Progenitor cell of endocrine pancreas (in vitro differentiated cells): Measurements from ENCODE around the gene EHD3. TPM values are rescaled to one million over a fixed set of nuclear protein-coding genes. Genes with fewer than 3 reads are reported as not detected.

ENCODE experiments used
- DNase-seq: peaks from one replicate; pipeline ENCODE4 v3.0.0; 2021; ENCODE audit warnings: low spot score; ENCODE audit not compliant: unreplicated experiment
- H3K27ac Mint-ChIP-seq: 2 replicates; pipeline ENCODE4 v1.8.0; 2021; ENCODE audit warnings: mild to moderate bottlenecking, moderate library complexity, mixed read lengths
- H3K27me3 Mint-ChIP-seq: 2 replicates; pipeline ENCODE4 v1.8.0; 2021; ENCODE audit warnings: mixed read lengths
- H3K36me3 Mint-ChIP-seq: 2 replicates; pipeline ENCODE4 v1.8.0; 2022; ENCODE audit warnings: mixed read lengths; ENCODE audit not compliant: insufficient read depth
- H3K4me1 Mint-ChIP-seq: 2 replicates; pipeline ENCODE4 v1.8.0; 2021; ENCODE audit warnings: low read depth, mixed read lengths
- H3K4me3 Mint-ChIP-seq: 2 replicates; pipeline ENCODE4 v1.8.0; 2021; ENCODE audit warnings: low read depth, mild to moderate bottlenecking, moderate library complexity, mixed read lengths
- H3K9me3 Mint-ChIP-seq: 2 replicates; pipeline ENCODE4 v1.8.0; 2021; ENCODE audit warnings: low read depth, mixed read lengths
- total RNA-seq: library from RNA; stranded (reverse); gene quantifications from 2 replicates; pipeline ENCODE4 v1.2.1, GENCODE V29; 2021
- TF ChIP-seq, protein P1 (sequence below): fragments of 200-600 bp; sonication (generic); IDR thresholded peaks from one replicate; pipeline ENCODE4 v1.5.0; 2021; ENCODE audit warnings: antibody characterized with exemption, mild to moderate bottlenecking; ENCODE audit not compliant: unreplicated experiment

EHD3 gene
- total RNA-seq, 1 donor from 2014 or later, result 7.0 TPM

DNA sequence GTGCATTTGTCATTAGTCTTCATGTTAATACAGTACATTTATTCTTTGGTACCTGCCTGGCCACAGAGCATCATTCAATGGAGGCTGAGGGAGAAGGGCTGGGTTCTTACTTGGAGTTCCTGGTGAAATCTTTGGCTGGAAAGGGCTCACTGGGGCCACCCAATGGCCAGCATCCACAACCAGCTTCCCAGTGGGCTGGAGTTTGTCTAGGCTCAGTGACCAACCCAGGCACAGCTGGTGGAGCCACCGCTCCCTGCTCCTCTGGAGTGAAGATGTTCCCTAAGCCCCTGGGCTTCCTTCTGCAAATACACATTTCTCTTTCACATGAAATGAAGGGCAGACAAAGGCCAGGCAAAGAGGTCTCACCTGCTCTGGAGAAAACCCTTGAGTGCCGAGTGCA is 34.4 kb downstream of the EHD3 start:
- Mint-ChIP-seq H3K4me1 (no peaks in the 10 kb centered on the region), H3K36me3 (peaks cover 1% of the 10 kb centered on the region), H3K9me3 (no peaks in the 10 kb centered on the region), H3K4me3 (no peak overlapping the region), H3K27ac (no peak overlapping the region), H3K27me3 (no peaks in the 10 kb centered on the region)
- DNase-seq, result no peak
- TF ChIP-seq, protein P1, sequence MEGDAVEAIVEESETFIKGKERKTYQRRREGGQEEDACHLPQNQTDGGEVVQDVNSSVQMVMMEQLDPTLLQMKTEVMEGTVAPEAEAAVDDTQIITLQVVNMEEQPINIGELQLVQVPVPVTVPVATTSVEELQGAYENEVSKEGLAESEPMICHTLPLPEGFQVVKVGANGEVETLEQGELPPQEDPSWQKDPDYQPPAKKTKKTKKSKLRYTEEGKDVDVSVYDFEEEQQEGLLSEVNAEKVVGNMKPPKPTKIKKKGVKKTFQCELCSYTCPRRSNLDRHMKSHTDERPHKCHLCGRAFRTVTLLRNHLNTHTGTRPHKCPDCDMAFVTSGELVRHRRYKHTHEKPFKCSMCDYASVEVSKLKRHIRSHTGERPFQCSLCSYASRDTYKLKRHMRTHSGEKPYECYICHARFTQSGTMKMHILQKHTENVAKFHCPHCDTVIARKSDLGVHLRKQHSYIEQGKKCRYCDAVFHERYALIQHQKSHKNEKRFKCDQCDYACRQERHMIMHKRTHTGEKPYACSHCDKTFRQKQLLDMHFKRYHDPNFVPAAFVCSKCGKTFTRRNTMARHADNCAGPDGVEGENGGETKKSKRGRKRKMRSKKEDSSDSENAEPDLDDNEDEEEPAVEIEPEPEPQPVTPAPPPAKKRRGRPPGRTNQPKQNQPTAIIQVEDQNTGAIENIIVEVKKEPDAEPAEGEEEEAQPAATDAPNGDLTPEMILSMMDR, result no peak

DNA sequence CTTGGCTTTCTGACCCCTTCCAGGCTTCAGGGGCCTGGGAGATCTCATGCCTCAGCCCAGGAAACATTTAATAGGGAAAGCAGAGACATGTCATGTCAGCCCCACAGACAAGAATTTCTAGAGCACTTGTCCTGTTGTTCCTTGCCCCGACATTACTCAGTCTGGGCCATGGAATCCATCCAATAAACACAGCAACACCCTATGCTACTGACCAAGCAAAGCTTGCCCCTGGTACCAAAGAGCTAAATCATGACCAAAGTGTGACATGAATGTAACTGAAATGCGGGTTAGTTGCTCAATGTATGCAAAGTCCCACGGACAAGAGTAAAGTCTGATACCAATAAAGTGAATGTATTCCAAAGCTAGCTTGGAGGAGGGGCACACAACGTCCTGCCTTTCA is 35.1 kb downstream of the EHD3 start:
- no peak overlapping the region for H3K4me3 Mint-ChIP-seq
- TF ChIP-seq, protein P1, result no peak
- no peaks in the 10 kb centered on the region for H3K4me1 Mint-ChIP-seq
- no peaks in the 10 kb centered on the region for H3K9me3 Mint-ChIP-seq
- H3K36me3 Mint-ChIP-seq, result peaks cover 1% of the 10 kb centered on the region
- H3K27ac Mint-ChIP-seq, result no peak overlapping the region
- H3K27me3 Mint-ChIP-seq, result no peaks in the 10 kb centered on the region
- DNase-seq, result no peak

DNA sequence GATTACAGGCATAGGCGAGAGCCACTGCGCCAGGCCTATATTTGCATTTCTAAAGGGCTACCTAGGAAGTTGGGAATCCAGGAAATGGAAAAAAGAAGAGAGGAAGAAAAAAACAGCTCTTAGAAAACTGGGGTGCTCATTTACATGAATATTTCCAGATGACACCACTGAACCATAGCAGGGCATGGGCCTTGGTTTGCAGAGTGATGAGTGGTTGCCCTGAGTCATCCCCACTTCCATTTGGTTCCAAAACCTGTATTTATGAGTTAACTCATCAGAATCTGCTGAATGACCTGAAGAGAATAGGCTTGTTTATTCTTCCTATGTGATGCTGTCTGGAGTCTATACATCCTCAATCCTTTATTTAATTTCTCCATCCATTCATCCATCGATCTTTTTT is 36.2 kb downstream of the EHD3 start:
- H3K27ac Mint-ChIP-seq, result no peak overlapping the region
- no peak for DNase-seq
- TF ChIP-seq, protein P1, result no peak
- H3K27me3 Mint-ChIP-seq, result peaks cover 5% of the 10 kb centered on the region
- no peaks in the 10 kb centered on the region for H3K4me1 Mint-ChIP-seq
- no peak overlapping the region for H3K4me3 Mint-ChIP-seq
- H3K9me3 Mint-ChIP-seq, result no peaks in the 10 kb centered on the region
- H3K36me3 Mint-ChIP-seq, result peaks cover 1% of the 10 kb centered on the region

DNA sequence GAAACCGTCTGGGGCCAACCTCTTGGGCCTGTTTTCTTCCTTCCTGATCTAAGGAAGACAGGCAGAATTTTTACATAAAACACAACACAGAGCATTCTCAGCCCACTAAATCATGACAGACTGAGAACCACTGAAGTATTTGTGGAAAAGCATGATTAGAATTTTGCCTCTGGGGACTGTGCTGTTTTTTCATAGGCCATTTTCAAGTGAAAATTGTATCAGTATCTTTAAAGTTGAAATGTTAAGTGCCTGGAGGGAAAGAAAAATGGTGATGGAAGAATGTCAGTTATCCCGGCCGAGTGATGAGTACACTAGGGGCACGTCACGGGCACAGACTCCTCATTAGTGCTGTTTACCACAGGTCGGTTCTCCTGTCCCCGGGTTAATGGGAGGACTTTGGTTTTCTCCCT is 36.9 kb downstream of the EHD3 start:
- TF ChIP-seq, protein P1, result no peak
- DNase-seq, result no peak
- H3K36me3 Mint-ChIP-seq, result peaks cover 1% of the 10 kb centered on the region
- H3K27me3 Mint-ChIP-seq, result peaks cover 7% of the 10 kb centered on the region
- H3K4me1 Mint-ChIP-seq, result no peaks in the 10 kb centered on the region
- no peaks in the 10 kb centered on the region for H3K9me3 Mint-ChIP-seq
- no peak overlapping the region for H3K27ac Mint-ChIP-seq
- no peak overlapping the region for H3K4me3 Mint-ChIP-seq

DNA sequence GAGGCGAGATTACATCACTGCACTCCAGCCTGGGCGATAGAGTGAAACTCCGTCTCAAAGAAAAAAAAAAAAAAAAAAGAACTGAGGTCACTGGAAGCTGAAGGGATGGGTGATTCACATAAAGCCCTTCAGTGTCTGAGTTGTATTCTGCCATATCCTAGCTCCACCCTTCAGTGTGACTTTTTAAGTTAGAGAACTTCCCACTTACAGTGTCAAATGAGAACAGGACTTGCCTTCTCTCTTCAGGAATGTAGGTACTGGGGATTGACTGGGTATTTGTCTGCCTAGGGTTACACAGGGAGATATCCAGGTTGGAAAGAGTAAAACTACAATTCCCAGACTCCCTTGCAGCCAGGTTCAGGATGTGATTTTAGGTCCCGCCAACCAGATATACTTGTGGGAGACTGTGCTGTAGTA is 37.9 kb downstream of the EHD3 start:
- no peak for DNase-seq
- no peaks in the 10 kb centered on the region for H3K36me3 Mint-ChIP-seq
- no peaks in the 10 kb centered on the region for H3K9me3 Mint-ChIP-seq
- TF ChIP-seq, protein P1, result no peak
- H3K4me3 Mint-ChIP-seq, result no peak overlapping the region
- peaks cover 7% of the 10 kb centered on the region for H3K27me3 Mint-ChIP-seq
- H3K4me1 Mint-ChIP-seq, result no peaks in the 10 kb centered on the region
- H3K27ac Mint-ChIP-seq, result no peak overlapping the region
